Caco-2 (cell line): Measurements from ENCODE around the gene GCG. TPM values are rescaled to one million over a fixed set of nuclear protein-coding genes. Genes with fewer than 3 reads are reported as not detected.
A peak's percentile ranks its signal among the peaks of the same experiment; 100 is the strongest.

Experiments
- Bru-seq: library from RNA; stranded (reverse); fragments of 400-500 nt; gene quantifications from one replicate; lab custom pipeline; 2021; lab: Mats Ljungman, UMichigan
- BruChase-seq, 2 experiments: library from RNA; stranded (reverse); fragments of 400-500 nt; gene quantifications; one replicate each; lab custom pipeline; 2021; lab: Mats Ljungman, UMichigan
- BruUV-seq: library from RNA; stranded (reverse); fragments of 400-500 nt; replicated peaks from 2 replicates; lab custom pipeline; 2021; lab: Mats Ljungman, UMichigan
- CTCF ChIA-PET: fragments of 300-600 bp; sonication (Branson Sonifier 250); formaldehyde crosslinking; loops from one replicate; lab custom pipeline; 2022; ENCODE audit warnings: antibody characterized with exemption; lab: Charles Lee
- POLR2A ChIA-PET: fragments of 300-600 bp; sonication (Branson Sonifier 250); formaldehyde crosslinking; loops from one replicate; lab custom pipeline; 2022; ENCODE audit warnings: antibody characterized with exemption; lab: Charles Lee
- DNase-seq, 2 experiments: peaks; one replicate each; pipeline versions ENCODE4 v3.0.0 to v3.0.0-alpha.2; 2020 to 2022
- H3K27me3 ChIP-seq: replicated peaks from 2 replicates; pipeline ENCODE4 v1.6.0; 2011; ENCODE audit warnings: low read length; ENCODE audit not compliant: control insufficient read depth, insufficient read depth
- H3K36me3 ChIP-seq: 2 replicates; pipeline ENCODE4 v1.5.1; 2011; ENCODE audit warnings: low read length; ENCODE audit not compliant: control insufficient read depth, insufficient read depth
- H3K4me1 ChIP-seq: fragments of 250-450 bp; sonication (Bioruptor Pico); 2 replicates; pipeline ENCODE4 v1.5.1; 2020; ENCODE audit warnings: mild to moderate bottlenecking
- H3K4me3 ChIP-seq: 2 replicates; pipeline ENCODE4 v1.5.1; 2011; ENCODE audit warnings: low read depth, mild to moderate bottlenecking, control low read depth, low read length
- H3K9me3 ChIP-seq: fragments of 250-450 bp; sonication (Bioruptor Pico); 2 replicates; pipeline ENCODE4 v1.5.1; 2020; ENCODE audit warnings: mild to moderate bottlenecking, moderate library complexity
- H3K27ac Mint-ChIP-seq: one replicate; pipeline ENCODE4 v1.8.0; 2022; ENCODE audit warnings: mixed read lengths; ENCODE audit not compliant: unreplicated experiment
- H3K27me3 Mint-ChIP-seq: one replicate; pipeline ENCODE4 v1.8.0; 2022; ENCODE audit warnings: mixed read lengths; ENCODE audit not compliant: insufficient read depth, unreplicated experiment
- H3K36me3 Mint-ChIP-seq: one replicate; pipeline ENCODE4 v1.8.0; 2022; ENCODE audit warnings: mild to moderate bottlenecking, mixed read lengths; ENCODE audit not compliant: insufficient read depth, unreplicated experiment
- H3K4me1 Mint-ChIP-seq: one replicate; pipeline ENCODE4 v1.8.0; 2022; ENCODE audit warnings: low read depth, mixed read lengths; ENCODE audit not compliant: unreplicated experiment
- H3K4me3 Mint-ChIP-seq: one replicate; pipeline ENCODE4 v1.8.0; 2022; ENCODE audit warnings: mild to moderate bottlenecking, moderate library complexity, mixed read lengths; ENCODE audit not compliant: unreplicated experiment
- H3K9me3 Mint-ChIP-seq: one replicate; pipeline ENCODE4 v1.8.0; 2022; ENCODE audit warnings: mixed read lengths; ENCODE audit not compliant: unreplicated experiment
- CTCF ChIP-seq, 2 experiments: fragments of 200-600 bp in 1 of 2; IDR thresholded peaks; 1 replicate in 1 of 2; 2 replicates in 1 of 2; pipeline versions ENCODE4 v1.5.1 to v1.8.0; 2011 to 2022; ENCODE audit warnings: antibody characterized with exemption in 1 of 2, control low read depth in 1 of 2, inconsistent platforms in 1 of 2, low read depth in 1 of 2, low read length in 1 of 2, mild to moderate bottlenecking in 1 of 2, moderate library complexity in 1 of 2; ENCODE audit not compliant: insufficient read depth in 1 of 2, severe bottlenecking in 1 of 2, unreplicated experiment in 1 of 2
- intact Hi-C: fragments of 100-400 bp; cut with micrococcal nuclease; formaldehyde crosslinking; loops from one replicate; pipeline ENCODE4 v1.10.0; 2022; ENCODE audit not compliant: unreplicated experiment
- long read RNA-seq: library from polyadenylated mRNA; stranded (forward); transcript quantifications from one replicate; pipeline ENCODE4 v2.0.0, GENCODE V29; 2022
- total RNA-seq: library from RNA; stranded (reverse); gene quantifications from 2 replicates; pipeline ENCODE4 v1.2.3, GENCODE V29; 2022

The GCG gene
- not detected in 2 replicates for total RNA-seq
- Bru-seq, nascent RNA: not detected
- BruChase-seq, experiment 1, labeled RNA remaining after a 2-hour chase: not detected
- percentile 8 among the genes with signal in this experiment for BruChase-seq, experiment 2, labeled RNA remaining after a 6-hour chase
- long read RNA-seq: 0 reads

DNA sequence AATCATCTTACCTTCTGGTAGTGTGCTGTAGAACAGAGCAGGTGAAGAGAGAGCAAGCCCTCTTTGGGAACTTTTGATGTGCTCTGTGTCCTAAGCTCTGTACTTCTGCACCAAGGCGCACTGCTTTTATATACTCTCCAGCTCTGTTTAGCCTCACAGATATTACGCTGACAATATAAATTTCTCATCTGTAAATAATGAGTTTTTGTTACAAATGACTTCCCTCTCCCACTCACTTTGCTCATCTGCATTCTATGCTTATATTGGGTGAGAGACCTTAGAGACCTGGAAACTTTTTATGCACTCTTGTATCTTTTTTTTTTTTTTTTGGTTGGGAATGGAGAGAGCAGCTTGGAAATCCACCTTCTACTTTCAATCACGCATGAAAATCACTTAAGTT is at the start of gene GCG:
TSS of gene GCG (minus strand) at position 101 of the 400 bp plus-strand sequence. CDS start 3,069 bp downstream, outside the sequence.
- Mint-ChIP-seq H3K4me3 (no peak within 1 kb of the TSS), H3K4me1 (no peaks in the 10 kb centered on the region), H3K27ac (no peak within 1 kb of the TSS), H3K9me3 (no peaks in the 10 kb centered on the region), H3K27me3 (peaks cover 14% of the 10 kb centered on the region), H3K36me3 (no peaks in the 10 kb centered on the region)
- Histone ChIP-seq H3K4me1 (no peaks in the 10 kb centered on the region), H3K36me3 (no peaks in the 10 kb centered on the region), H3K4me3 (no peak within 1 kb of the TSS), H3K9me3 (no peaks in the 10 kb centered on the region), H3K27me3 (no peaks in the 10 kb centered on the region)
- ChIA-PET POLR2A (no interaction called here), CTCF (interaction anchor here (0.7 to 1.2 kb wide), 2 partner anchors 43 to 146 kb away, joined by 3 to 5 read pairs; no protein-coding TSS in a partner anchor)
- no peak for TF ChIP-seq CTCF (IDR thresholded peaks at IDR 0.05; ENCODE audit: insufficient read depth in 1 of 2, low read depth in 1 of 2, low read length in 1 of 2, severe bottlenecking in 1 of 2, unreplicated experiment in 1 of 2)
- no TSS peak for BruUV-seq
- no peak for DNase-seq
- intact Hi-C loops: loop anchor here (5.0 kb wide), 1 partner anchor 565 kb away; no protein-coding TSS in a partner anchor

DNA sequence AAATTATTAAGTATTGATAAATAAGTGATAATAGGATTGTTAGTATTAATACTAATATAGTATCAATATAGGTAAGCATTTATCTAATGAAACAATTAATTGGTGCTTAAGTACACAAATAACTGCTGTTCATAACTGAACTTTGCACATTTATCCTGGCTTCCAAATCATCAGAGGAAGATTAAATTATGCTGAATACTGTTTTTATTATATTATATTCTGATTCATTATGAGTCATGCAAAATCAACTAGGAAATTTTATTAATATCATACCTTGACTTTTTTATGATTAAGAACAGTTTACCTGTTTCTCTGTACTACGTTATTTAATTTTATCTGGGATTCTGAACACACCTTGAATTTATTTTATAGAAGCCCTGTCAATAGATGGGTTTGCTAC is 48.6 kb upstream of the GCG start:
- H3K4me1 Mint-ChIP-seq: no peaks in the 10 kb centered on the region
- H3K27ac Mint-ChIP-seq: no peak overlapping the region
- H3K9me3 Mint-ChIP-seq: no peaks in the 10 kb centered on the region
- H3K9me3 ChIP-seq: no peaks in the 10 kb centered on the region
- no peak for DNase-seq
- ChIA-PET POLR2A (no interaction called here), CTCF (no interaction called here)
- no peak overlapping the region for H3K4me3 Mint-ChIP-seq
- no peak for TF ChIP-seq CTCF (IDR thresholded peaks at IDR 0.05; ENCODE audit: insufficient read depth in 1 of 2, low read depth in 1 of 2, low read length in 1 of 2, severe bottlenecking in 1 of 2, unreplicated experiment in 1 of 2)
- H3K27me3 ChIP-seq: no peaks in the 10 kb centered on the region
- H3K36me3 Mint-ChIP-seq: no peaks in the 10 kb centered on the region
- no peak overlapping the region for H3K4me3 ChIP-seq
- BruUV-seq: no TSS peak
- no peaks in the 10 kb centered on the region for H3K27me3 Mint-ChIP-seq
- no peaks in the 10 kb centered on the region for H3K36me3 ChIP-seq
- intact Hi-C loops: no loop called here
- H3K4me1 ChIP-seq: no peaks in the 10 kb centered on the region

DNA sequence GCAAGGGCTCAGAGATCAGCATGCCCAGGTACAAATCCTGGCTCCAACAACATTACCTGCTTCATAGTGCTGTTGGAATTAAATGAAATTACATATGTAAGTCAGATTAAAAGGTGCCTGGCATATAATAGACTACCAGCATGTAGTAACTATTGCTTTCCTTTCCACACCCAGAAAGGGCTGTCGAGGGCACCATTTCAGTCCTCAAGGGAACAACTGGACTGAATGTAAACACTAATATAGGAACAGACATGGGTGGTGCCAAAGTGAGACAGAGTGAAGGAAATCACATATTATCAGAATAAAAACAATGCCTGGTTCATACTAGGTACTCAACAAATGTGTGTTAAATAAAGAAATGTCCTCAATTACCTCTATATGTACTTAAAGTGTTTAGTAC is 47.9 kb upstream of the GCG start:
- POLR2A ChIA-PET: no interaction called here
- no peak overlapping the region for H3K27ac Mint-ChIP-seq
- H3K36me3 Mint-ChIP-seq: no peaks in the 10 kb centered on the region
- H3K4me1 Mint-ChIP-seq: no peaks in the 10 kb centered on the region
- TF ChIP-seq CTCF (IDR thresholded peaks at IDR 0.05; ENCODE audit: insufficient read depth in 1 of 2, low read depth in 1 of 2, low read length in 1 of 2, severe bottlenecking in 1 of 2, unreplicated experiment in 1 of 2): no peak
- no peak for DNase-seq
- Histone ChIP-seq H3K27me3 (no peaks in the 10 kb centered on the region), H3K4me1 (no peaks in the 10 kb centered on the region), H3K36me3 (no peaks in the 10 kb centered on the region), H3K9me3 (no peaks in the 10 kb centered on the region), H3K4me3 (no peak overlapping the region)
- intact Hi-C loops: no loop called here
- no peaks in the 10 kb centered on the region for H3K27me3 Mint-ChIP-seq
- H3K4me3 Mint-ChIP-seq: no peak overlapping the region
- BruUV-seq: no TSS peak
- CTCF ChIA-PET: no interaction called here
- no peaks in the 10 kb centered on the region for H3K9me3 Mint-ChIP-seq
